Fibroblast of peridontal ligament (primary cell): ENCODE data around the gene NUAK2.

Experiments
- DNase-seq: peaks from one replicate; pipeline ENCODE4 v3.0.0-alpha.2; 2010; ENCODE audit errors: extremely low read depth

The NUAK2 gene

GRCh38 chr1:205257735-205258134 is 63.8 kb downstream of the NUAK2 start:
- no peak for DNase-seq

- no peak for DNase-seq
Measured at GRCh38 chr1:205256951-205257625, 64.5 kb downstream of the NUAK2 start.

GRCh38 chr1:205255941-205256780 is 65.4 kb downstream of the NUAK2 start:
- DNase-seq = peak; percentile 89
